GM18511 (cell line): ENCODE data around the gene GABRR3.

Experiments used
- ATAC-seq: cut with Tn5 transposase; IDR thresholded peaks from one replicate; pipeline ENCODE4 v1.9.1; 2021; ENCODE audit warnings: mild to moderate bottlenecking, moderate library complexity; ENCODE audit not compliant: unreplicated experiment

GABRR3 gene

DNA sequence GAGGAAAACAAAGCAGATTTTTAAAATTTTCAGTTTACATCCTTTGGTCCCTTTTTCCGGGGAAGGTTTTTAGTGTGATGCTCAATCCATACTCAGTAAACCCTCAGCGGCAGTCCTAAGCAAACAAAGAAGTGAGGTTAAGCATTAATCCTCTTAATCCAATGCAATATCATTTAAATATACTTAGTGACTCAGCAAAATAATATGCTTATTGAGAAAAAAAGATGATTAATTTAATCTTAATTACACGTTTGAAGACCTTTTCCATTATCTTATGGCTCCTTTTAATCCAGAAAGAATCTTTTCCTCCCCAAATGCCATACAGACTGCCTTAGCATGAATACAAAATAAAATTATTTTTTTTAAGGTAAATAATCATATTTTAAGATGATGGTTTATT is at the start of gene GABRR3:
TSS of gene GABRR3 (minus strand) at position 108 of the 400 bp plus-strand sequence. CDS start 328 bp downstream, outside the sequence.
- ATAC-seq = no peak

DNA sequence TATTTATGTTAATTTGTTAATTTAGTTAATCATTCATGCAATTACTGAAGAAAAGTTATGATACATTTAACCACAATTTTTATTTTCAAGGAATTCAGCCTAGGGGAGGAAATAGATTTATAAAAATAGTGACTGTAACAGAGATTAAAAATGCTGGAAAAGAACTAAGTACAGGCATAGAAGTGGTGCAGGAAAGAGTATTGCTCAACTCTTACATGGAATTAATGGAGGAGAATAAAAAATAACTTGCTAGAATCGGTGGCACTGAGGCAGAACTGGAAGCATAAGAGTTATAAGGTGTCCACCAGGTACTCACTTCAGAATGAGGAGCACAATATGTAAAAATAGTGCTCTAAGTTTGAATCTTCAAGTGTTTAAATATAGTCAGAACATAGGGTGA is 38.4 kb upstream of the GABRR3 start:
- ATAC-seq = no peak

DNA sequence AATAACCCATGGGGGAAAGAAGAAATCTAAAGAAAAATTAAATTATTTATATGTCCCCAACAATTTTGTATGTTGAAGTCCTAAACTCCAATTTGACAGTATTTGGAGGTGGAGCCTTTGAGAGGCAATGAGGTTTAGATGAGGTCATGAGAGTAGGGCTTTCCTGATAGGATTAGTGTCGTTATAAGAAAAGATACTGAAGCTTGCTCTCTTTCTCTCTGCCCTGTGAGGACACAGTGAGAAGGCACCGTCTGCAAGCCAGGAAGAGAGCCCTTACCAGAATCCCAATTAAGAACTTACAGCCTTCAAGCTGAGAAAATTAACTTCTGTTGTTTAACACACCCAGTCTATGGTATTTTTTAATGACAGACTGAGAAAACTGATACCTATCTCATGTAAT is 35.7 kb upstream of the GABRR3 start:
- ATAC-seq = no peak

DNA sequence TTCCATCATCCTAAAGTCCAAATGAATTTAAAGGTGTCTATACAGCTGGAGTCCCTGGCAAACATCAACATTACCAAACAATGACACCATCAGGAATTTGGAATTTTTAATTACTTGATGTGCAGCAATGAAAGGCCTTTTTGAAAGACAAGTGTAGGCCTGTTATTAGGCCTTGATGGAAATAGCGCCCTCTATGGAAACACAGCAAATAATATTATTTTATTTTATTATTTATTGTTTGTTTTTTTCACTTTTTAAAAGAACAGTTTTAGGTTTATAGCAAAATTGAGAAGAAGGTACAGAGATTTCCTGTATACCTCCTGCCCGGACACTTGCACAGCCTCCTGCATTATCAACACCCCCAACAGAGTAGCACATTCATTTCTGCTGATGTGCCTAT is 33.7 kb upstream of the GABRR3 start:
- ATAC-seq = no peak

DNA sequence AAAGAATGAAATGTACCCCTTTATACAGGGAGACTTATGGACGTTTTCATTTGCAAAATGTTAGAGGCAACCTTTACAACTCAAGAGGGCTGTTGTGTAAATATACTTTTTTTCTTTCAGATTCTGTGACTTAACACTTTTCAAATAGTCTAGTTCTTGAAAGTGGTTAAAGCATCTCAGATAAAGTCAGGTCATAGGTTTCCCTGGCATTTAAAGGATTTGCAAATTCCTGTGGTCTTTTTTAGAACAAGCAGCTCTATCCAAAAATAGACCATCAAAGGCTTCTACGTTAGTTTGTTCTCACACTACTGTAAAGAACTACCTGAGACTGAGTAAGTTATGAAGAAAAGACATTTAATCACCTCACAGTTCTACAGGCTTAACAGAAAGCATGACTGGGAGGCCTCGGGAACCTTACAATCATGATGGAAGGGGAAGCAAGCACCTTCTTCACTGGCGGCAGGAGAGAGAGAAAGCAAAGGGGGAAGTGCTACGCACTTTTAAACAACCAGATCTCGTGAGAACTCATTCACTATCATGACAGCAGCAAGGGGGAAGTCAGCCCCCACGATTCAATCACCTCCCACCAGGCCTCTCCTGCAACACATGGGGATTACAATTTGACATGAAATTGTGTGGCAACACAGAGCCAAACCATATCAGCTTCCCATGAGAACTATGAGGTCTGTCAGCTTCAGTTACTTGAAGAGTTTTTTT is 23.3 kb upstream of the GABRR3 start:
- ATAC-seq = no peak

DNA sequence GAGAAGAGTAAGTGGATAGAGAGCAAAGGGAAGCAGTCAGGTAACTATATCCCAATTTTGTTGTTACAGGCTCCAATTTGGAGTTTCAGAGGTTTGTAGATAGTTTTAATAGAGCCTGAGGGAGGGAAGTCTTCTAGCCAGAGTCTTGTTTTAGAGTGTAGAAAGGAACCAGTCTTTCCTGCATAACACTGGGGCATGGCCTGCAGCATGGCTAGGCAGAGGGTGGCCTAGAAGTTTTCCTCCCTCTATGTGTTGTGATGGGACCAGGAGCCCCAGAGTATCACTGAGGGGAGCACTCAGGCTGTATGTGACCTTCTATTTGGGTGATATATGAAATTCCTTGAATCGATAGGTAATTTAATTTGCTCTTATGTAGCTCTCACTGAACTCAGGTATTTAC is 22.5 kb upstream of the GABRR3 start:
- no peak for ATAC-seq

DNA sequence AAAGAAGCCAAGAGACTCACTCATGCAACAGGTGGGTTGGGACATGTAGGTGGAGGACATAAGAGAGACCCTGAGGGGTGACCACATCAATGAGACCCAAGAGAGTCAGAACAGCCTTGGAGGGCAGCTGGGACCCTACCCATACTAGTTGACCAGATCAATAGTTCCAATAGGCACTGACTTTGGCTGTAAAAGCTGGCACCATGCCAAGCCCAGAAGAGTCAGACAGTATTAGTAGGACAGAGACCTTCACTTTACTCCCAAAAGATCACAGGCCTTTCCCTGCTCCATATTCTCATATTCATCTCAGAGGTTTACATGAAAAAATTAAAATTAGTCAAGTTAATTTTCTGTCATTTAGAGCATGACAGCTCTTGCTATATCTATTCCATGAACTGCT is 20.9 kb upstream of the GABRR3 start:
- ATAC-seq = no peak

DNA sequence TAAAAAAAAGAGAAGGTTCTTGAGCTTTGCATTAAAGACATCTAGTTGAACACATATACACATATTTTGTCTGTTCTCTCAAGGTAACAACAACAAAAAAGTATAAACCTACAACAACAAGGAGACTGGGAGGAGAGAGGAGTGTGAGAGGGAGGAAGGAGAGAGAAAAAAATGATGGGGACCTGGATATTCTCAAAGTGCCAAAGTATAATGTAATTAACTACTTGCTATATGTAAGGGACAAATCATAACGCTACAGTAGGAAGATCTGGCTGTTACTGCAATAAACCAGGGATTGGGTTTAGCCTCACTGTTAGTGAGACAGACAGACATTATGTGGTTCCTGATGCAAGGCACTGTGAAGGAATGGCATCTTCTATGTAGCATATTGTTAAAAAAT is 14.2 kb upstream of the GABRR3 start:
- ATAC-seq = no peak

DNA sequence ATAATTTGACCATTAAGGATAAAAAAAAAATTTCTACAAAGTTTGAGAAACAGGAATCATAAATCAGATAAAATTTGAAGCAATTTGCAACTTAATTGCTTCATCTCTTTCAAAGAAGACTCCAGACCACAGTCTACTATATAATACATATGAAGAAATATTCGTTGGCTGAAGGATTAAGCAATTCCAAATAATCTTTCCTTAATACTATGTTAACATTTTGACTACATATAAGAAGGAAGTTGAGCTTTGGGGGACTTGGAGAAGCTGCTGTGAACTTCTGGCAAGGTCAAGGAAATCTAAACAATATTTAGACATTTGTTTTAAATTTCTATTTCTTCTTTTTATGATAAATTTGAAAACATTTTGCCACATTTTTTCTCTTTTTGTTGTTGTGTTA is 13.5 kb upstream of the GABRR3 start:
- no peak for ATAC-seq

DNA sequence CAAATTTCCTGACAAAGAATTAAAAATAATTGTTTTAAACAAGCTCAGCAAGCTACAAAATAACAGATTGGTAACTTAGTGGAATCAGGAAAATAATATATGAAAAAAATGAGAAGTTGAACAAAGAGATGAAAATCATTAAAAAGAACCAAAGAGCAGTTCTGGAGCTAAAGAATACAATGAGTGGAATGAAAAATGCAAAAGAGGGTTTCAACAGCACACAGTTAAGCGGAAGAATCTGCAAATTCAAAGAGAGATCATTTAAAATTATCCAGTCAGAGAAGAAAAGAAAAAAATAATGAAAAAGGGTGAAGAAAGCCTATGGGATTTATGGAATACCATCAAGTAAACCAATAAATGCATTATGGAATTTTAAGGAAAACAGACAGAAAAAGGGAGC is 6.2 kb upstream of the GABRR3 start:
- no peak for ATAC-seq

DNA sequence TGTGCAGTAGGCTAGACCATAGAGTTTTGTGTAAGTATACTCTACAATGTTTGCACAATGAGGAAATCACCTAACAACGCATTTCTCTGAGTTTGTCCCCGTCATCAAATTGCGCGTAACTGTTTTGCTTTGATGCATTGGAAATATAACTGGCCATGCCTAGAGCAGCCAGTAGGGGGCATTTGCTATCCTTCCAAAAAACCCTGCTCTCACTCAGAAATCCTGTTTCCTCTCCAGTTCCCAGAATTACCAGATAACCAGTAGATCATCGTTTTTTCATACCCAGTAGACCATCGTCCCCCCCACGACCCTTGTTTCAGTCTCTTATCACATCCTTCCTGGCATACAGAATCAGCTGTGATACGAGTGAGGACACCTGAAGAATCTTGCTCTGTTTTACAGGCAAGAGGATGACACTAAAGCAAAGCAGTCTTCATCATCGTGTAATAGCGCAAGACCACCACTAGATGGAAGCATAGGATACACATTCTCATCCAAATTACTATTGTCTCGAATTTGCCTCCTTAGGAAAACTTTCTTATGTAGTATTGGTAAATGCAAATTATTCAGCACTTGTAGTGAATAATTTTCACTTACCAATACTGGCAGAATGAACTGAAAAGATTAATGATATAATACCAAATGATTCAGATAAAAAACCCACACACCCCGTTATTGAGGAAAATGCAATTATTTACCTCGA is 4.4 kb upstream of the GABRR3 start:
- peak; percentile 97 for ATAC-seq

DNA sequence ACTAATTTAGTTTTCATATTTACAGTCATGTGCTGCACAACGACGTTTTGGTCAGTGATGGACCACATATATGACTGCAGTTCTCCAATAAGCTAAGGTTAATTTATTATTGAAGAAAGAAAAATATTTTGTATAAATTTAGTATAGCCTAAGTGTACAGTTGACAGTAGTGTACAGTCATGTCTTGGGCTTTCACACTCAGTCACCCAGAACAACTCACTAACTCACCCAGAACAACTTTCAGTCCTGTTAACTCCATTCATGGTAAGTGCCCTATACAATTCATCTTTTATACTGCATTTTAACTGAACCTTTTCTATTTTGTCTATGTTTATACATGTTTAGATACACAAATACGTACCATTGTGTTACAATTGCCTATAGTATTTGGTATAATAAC is 3.8 kb upstream of the GABRR3 start:
- peak; percentile 22 for ATAC-seq

DNA sequence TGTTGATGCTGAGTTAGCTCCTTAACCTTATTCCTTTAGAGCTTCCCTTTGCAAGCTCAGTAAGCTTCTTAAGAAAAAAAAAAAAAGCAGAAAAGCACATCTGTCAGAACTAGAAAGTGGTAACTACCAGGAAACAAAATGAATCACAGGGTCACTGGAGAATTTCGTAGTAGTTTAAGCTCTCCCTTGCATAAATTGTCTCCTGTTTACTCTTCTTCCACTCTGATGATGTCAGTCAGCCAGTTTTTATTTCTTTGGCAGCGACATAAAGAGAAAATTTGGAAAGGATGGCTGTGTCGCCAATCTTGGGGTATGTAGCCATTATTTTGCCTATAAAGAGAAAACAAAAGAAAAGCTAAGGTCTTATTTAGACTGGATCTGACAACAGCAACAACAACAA is 3.2 kb upstream of the GABRR3 start:
- no peak for ATAC-seq

DNA sequence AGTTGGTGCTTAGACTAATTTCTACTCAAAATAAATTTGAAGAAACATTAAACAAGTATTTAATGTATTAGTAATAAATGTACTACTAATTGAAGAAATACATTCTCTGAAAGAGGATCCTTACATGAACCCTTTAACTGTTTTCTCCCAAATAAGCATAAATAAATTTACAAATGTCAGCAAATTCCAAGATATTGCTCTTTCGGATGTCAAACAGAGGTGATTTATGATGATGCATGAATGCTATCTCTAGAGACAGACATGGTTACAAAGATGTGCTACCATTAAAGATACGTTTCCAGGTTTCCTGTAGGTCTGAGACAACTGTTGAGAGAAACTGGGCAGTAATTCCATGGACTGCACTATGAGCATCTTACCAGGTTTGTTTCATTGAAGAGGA is 629 bp downstream of the GABRR3 start:
- ATAC-seq = no peak

DNA sequence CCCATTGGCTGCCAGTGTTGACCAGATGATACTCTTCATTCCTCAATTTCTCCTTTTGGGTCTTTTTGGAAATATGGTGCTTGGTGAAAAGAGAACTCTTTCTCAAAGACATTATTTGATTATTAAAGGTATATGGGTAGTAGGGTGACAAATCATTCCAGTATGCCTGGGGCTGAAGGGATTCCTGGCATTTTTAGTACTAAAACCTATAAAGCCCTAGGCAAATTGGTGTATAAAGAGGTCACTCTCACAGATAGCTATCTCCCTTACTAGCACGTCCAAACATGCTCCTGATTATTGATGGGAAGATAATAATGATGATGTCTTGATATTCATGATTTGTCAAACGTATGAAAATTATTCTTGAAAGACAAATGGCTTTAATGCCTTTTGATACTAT is 1.1 kb downstream of the GABRR3 start:
- ATAC-seq = no peak

DNA sequence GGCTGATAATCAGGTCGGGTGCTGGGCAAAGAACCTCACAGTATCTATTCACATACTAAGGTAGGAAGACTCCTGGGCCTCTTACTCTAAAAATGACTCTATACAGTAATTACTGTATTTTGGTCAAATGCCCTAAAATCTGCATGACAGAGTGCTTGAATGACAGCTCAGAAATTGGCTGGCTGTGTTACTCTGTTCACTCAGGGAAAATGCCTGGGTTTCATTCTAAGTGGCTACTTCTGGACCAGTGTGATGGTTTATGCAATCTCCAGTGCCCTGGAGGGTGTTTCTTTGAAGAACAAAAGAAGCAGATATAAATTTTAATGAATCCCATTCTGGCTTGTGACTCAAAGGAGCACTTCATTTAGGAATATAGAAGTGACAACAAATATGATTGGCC is 2.2 kb downstream of the GABRR3 start:
- ATAC-seq = no peak

DNA sequence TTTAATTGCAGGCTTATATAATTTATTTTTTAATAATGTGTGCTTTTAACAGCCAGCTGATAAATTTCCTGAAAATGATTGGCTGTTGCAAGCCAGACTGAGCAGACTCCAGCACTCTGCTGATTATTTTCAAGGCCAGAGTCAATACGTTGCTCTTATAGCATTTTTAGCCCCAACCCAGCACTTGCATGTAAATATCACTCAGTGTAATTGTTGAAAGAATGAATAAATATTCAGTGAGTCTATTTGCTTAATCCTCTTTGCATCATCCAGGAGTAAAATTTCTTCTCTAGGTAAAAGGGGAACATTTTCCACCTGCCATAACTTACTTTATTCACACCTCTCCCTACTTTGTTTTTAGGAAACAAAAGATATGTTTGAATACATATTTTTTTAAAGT is 2.9 kb downstream of the GABRR3 start:
- ATAC-seq = no peak

DNA sequence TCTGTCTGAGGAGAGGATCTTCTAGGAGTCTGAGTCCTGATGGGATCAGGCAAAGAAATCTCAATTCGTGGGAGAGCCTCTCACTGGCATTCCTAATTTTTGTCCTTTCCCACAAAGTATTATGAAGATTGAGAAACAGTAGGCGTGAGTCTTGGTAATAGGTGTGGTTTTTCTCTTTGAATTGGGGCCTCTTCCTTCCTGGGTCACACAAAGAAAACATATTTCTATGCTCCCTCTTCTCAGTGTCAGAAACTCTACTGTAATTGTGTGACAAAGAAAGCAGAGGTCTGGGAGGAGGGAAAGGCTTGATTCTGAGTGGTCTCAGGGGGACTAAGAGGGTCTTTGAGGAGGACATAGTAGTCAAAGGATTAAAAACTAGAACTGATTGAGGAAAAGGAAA is 6.0 kb downstream of the GABRR3 start:
- no peak for ATAC-seq

DNA sequence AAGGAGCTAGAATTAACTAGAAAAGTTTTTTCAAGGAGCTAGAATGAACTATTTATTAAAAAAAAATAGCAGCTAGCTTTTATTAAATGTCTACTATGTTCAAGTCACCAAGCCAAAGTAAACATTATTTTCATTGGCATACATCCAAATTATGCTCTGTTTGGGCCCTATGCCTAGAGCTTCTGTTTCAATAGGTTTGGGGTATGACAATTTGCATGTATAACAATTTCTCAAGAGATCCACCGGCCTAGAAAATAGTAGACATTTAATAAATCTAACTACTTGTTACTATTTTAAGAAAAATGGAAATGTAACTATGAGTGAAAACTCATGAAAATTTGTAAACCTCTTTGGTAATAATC is 8.0 kb downstream of the GABRR3 start:
- peak; percentile 50 for ATAC-seq

DNA sequence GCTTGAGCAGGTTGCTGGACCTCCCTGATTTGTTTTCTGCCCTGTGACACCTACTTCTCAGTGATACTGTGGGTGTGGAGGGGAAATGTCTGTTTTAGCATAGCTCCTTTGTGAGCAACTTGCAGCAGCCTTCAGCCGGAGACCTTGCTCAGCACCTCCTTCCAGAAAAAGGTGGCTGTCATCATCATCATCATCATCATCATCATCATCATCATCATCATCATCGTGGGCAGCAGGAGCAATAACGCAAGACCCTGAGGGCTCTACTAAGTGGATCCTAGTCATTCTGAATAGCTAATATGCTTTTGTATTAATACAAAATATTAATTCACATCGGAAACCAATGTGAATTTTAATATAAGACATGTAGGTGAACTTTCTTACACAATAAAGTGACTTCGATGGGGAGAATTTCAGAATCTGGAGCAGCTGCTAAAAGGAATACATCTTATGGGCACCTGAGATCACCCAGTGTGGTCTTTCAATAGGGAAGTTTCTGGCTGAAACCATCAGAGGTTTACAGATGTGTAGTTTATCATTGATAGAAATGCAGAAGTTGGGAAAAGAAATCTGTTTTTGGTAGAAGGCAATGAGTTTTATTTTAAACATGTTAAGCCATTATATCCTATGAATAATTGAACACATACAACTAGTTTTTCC is 8.6 kb downstream of the GABRR3 start:
- ATAC-seq = peak; percentile 54

DNA sequence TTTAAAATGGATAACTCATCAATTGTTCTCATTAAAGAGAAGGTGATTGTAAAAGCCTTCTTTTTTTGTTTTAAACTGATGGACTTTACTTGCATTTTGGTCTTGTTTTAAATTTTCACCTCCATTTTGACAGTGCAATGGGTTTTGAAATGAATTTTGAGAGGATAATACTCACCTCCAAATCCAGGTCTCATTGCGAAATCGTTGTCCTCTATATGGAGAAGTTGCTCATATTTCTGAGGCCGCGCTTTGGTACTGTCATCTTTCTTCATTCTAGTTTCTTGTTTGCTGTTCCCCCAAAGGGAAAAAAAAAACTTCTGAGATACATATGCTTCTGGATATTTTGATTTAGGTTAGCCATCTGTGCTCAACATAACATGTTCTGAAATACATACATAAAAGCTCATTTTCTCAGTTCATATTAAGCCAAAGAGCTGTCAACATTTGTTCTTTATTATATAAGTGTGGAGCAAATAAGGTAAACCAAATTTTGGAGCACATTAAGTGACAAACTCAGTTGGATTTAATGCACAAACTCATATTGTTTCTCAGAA is 9.6 kb downstream of the GABRR3 start:
- no peak for ATAC-seq
